HCT116 (cell line): ENCODE data around the gene ATP8B3. TPM values are rescaled to one million over a fixed set of nuclear protein-coding genes. Genes with fewer than 3 reads are reported as not detected.

Experiments used
- ATAC-seq: fragments of 200-7000 bp; cut with Tn5 transposase; 2 replicates; pipeline ENCODE4 v1.9.1; 2020; ENCODE audit warnings: mild to moderate bottlenecking, moderate library complexity
- BruUV-seq: library from RNA; stranded (reverse); fragments of 400-500 nt; replicated peaks from 2 replicates; lab custom pipeline; 2021; lab: Mats Ljungman, UMichigan
- CTCF ChIA-PET: fragments of 300-600 bp; sonication (Branson Sonifier 250); formaldehyde crosslinking; loops from one replicate; lab custom pipeline; 2021; ENCODE audit warnings: antibody characterized with exemption; lab: Charles Lee
- POLR2A ChIA-PET: fragments of 300-600, 350-600 bp; sonication (Branson Sonifier 250); formaldehyde crosslinking; loops from one replicate; lab custom pipeline; 2021; ENCODE audit warnings: antibody characterized with exemption; lab: Charles Lee
- RAD21 ChIA-PET, 2 experiments: fragments of 300-600 bp; sonication (Branson Sonifier 250); formaldehyde crosslinking; loops; one replicate each; lab custom pipeline; 2023; ENCODE audit warnings: low total read pairs in 2 of 2; ENCODE audit not compliant: uncharacterized antibody in 2 of 2, unreplicated experiment in 2 of 2, low non-redundant PET in 1 of 2; lab: Charles Lee
- DNase-seq: peaks from one replicate; pipeline ENCODE4 v3.0.0-alpha.2; 2010; ENCODE audit warnings: low read depth, low spot score
- H2AFZ ChIP-seq: fragments of 200-600 bp; shearing (Covaris generic), sonication (generic); 2 replicates; pipeline ENCODE4 v1.6.1; 2017; ENCODE audit warnings: low read depth, mixed run types, mixed read lengths, antibody characterized with exemption, low read length; ENCODE audit not compliant: poor library complexity, severe bottlenecking
- H3K27ac ChIP-seq: 2 replicates; pipeline ENCODE4 v1.5.1; 2012; ENCODE audit warnings: low read depth, low read length
- H3K27me3 ChIP-seq: fragments of 200-600 bp; sonication (generic); 2 replicates; pipeline ENCODE4 v1.6.1; 2016; ENCODE audit warnings: mixed run types, low read length, mixed read lengths; ENCODE audit not compliant: insufficient read depth
- H3K36me3 ChIP-seq, 2 experiments: fragments of 200-500 bp in 1 of 2; fragments of 200-600 bp in 1 of 2; sonication (Bioruptor generic) in 1 of 2; sonication (generic) in 1 of 2; 2 replicates each; pipeline versions ENCODE4 v1.5.1 to v1.6.1; 2014 to 2016; ENCODE audit warnings: low read length in 2 of 2, inconsistent platforms in 1 of 2, mixed read lengths in 1 of 2, mixed run types in 1 of 2; ENCODE audit not compliant: insufficient read depth in 2 of 2, control insufficient read depth in 1 of 2
- H3K4me1 ChIP-seq, 2 experiments: fragments of 200-600 bp in 1 of 2; sonication (generic) in 1 of 2; 2 replicates each; pipeline versions ENCODE4 v1.5.1 to v1.6.1; 2012 to 2017; ENCODE audit warnings: low read length in 2 of 2, inconsistent platforms in 1 of 2, mild to moderate bottlenecking in 1 of 2, mixed read lengths in 1 of 2, mixed run types in 1 of 2, moderate library complexity in 1 of 2; ENCODE audit not compliant: insufficient read depth in 2 of 2, control insufficient read depth in 1 of 2
- H3K4me2 ChIP-seq: fragments of 200-600 bp; sonication (generic); 2 replicates; pipeline ENCODE4 v1.6.1; 2017; ENCODE audit warnings: mixed run types, low read length, mixed read lengths
- H3K4me3 ChIP-seq, 2 experiments: fragments of 200-600 bp in 1 of 2; sonication (generic) in 1 of 2; replicated peaks in 1 of 2; 2 replicates each; pipeline ENCODE4 v1.5.1; 2011 to 2016; ENCODE audit warnings: low read length in 2 of 2, control low read depth in 1 of 2, low read depth in 1 of 2, mild to moderate bottlenecking in 1 of 2, mixed read lengths in 1 of 2, mixed run types in 1 of 2
- H3K79me2 ChIP-seq: fragments of 200-600 bp; sonication (generic); 2 replicates; pipeline ENCODE4 v1.6.1; 2017; ENCODE audit warnings: mild to moderate bottlenecking, mixed run types, low read length, moderate library complexity, mixed read lengths; ENCODE audit not compliant: insufficient read depth
- H3K9ac ChIP-seq: fragments of 200-600 bp; sonication (generic); 2 replicates; pipeline ENCODE4 v1.6.1; 2016; ENCODE audit warnings: low read length, mixed read lengths
- H3K9me2 ChIP-seq: fragments of 200-600 bp; sonication (generic), shearing (Covaris generic); 2 replicates; pipeline ENCODE4 v1.6.1; 2017; ENCODE audit warnings: mixed run types, mild to moderate bottlenecking, moderate library complexity; ENCODE audit not compliant: insufficient read depth
- H3K9me3 ChIP-seq, 2 experiments: fragments of 200-500 bp in 1 of 2; fragments of 200-600 bp in 1 of 2; sonication (Bioruptor generic) in 1 of 2; sonication (generic) in 1 of 2; 2 replicates each; pipeline ENCODE4 v1.6.1; 2014 to 2017; ENCODE audit warnings: low read length in 2 of 2, mixed read lengths in 2 of 2, inconsistent platforms in 1 of 2, low read depth in 1 of 2, mild to moderate bottlenecking in 1 of 2, mixed run types in 1 of 2, moderate library complexity in 1 of 2; ENCODE audit not compliant: control insufficient read depth in 1 of 2, insufficient read depth in 1 of 2
- H4K20me1 ChIP-seq: fragments of 200-600 bp; sonication (generic), shearing (Covaris generic); 2 replicates; pipeline ENCODE4 v1.6.1; 2017; ENCODE audit warnings: mixed run types, mild to moderate bottlenecking, moderate library complexity; ENCODE audit not compliant: insufficient read depth
- EGR1 ChIP-seq: IDR thresholded peaks from 2 replicates; pipeline ENCODE4 v1.6.1; 2012; ENCODE audit warnings: low read depth
- FOSL1 ChIP-seq: IDR thresholded peaks from 2 replicates; pipeline ENCODE4 v1.6.1; 2012; ENCODE audit warnings: low read depth
- POLR2AphosphoS5 ChIP-seq: IDR thresholded peaks from 2 replicates; pipeline ENCODE4 v1.6.1; 2011; ENCODE audit warnings: mild to moderate bottlenecking, low read depth, low read length, moderate library complexity
- intact Hi-C: fragments of 100-400 bp; cut with micrococcal nuclease; formaldehyde crosslinking; loops from 2 replicates; pipeline ENCODE4 v1.10.0; 2022
- total RNA-seq: library from RNA; stranded (reverse); gene quantifications from one replicate; pipeline ENCODE4 v1.2.1, GENCODE V29; 2021; ENCODE audit not compliant: unreplicated experiment

ATP8B3 gene
- total RNA-seq, 1 experiment from 2014 or later: 17.0 TPM

GRCh38 chr19:1766800-1767352 lies 45.2 kb downstream of the ATP8B3 start:
- RAD21 ChIA-PET: no interaction called here
- intact Hi-C loops: loop anchor here (1.0 kb wide), 1 partner anchor 95 kb away; no protein-coding TSS in a partner anchor
- Histone ChIP-seq H3K36me3 (0 out of 4 replicates have a peak, but pooled peaks cover 0 to 7% of the 10 kb centered on the region in 2 experiments), H3K9me3 (peaks cover 4 to 13% of the 10 kb centered on the region in 2 experiments; a peak in 3 of 4 replicates), H4K20me1 (no peaks in the 10 kb centered on the region), H3K27ac (peak overlapping the region; percentile 44; the same call in 1 of the 2 replicates), H3K27me3 (no peaks in the 10 kb centered on the region), H3K4me1 (peaks cover 9 to 61% of the 10 kb centered on the region in 2 experiments; a peak in 3 of 4 replicates), H2AFZ (no peak overlapping the region), H3K79me2 (peaks cover 70% of the 10 kb centered on the region; the same call in 1 of the 2 replicates), H3K4me3 (no peak overlapping the region), H3K4me2 (peak overlapping the region; percentile 56), H3K9ac (peak overlapping the region; percentile 28), H3K9me2 (no peaks in the 10 kb centered on the region)
- DNase-seq (no peak), ATAC-seq (peak; percentile 48)
- CTCF ChIA-PET: interaction anchor here (1.0 to 1.2 kb wide), 3 partner anchors 19 to 221 kb away, joined by 3 to 5 read pairs (median 4); no protein-coding TSS in a partner anchor
- no peak for TF ChIP-seq FOSL1
- TF ChIP-seq POLR2AphosphoS5: peak; percentile 17; the same call in 1 of the 2 replicates
- no TSS peak for BruUV-seq
- POLR2A ChIA-PET: no interaction called here

GRCh38 chr19:1765904-1766799 lies 45.9 kb downstream of the ATP8B3 start:
- RAD21 ChIA-PET: no interaction called here
- POLR2A ChIA-PET: no interaction called here
- Histone ChIP-seq H3K4me3 (no peak overlapping the region), H3K9me2 (no peaks in the 10 kb centered on the region), H3K9me3 (peaks cover 4 to 9% of the 10 kb centered on the region in 2 experiments; a peak in 3 of 4 replicates), H2AFZ (no peak overlapping the region), H4K20me1 (no peaks in the 10 kb centered on the region), H3K27me3 (no peaks in the 10 kb centered on the region)
- intact Hi-C loops: no loop called here
- ATAC-seq: peak; percentile 1; the same call in 1 of the 2 replicates
- BruUV-seq: no TSS peak
- 0 out of 2 replicates have a peak, but pooled peaks have one; percentile 40 for TF ChIP-seq POLR2AphosphoS5
- TF ChIP-seq EGR1: no peak
- TF ChIP-seq, all 23 proteins: peak for 1
- Histone ChIP-seq H3K4me1 (peaks cover 9 to 60% of the 10 kb centered on the region in 2 experiments; a peak in 3 of 4 replicates), H3K79me2 (peaks cover 73% of the 10 kb centered on the region; the same call in 1 of the 2 replicates), H3K36me3 (0 out of 4 replicates have a peak, but pooled peaks cover 0 to 7% of the 10 kb centered on the region in 2 experiments), H3K9ac (peak overlapping the region; percentile 28; the same call in 1 of the 2 replicates), H3K27ac (peak overlapping the region; percentile 44; the same call in 1 of the 2 replicates), H3K4me2 (peak overlapping the region; percentile 56)
- CTCF ChIA-PET: interaction anchor here (1.0 to 1.4 kb wide), 4 partner anchors 19 to 220 kb away, joined by 3 to 5 read pairs (median 4); no protein-coding TSS in a partner anchor
- DNase-seq: no peak
